ENCODE results near the gene GGA2.
A peak's percentile ranks its signal among the peaks of the same experiment; 100 is the strongest.
"Not testable (repeated sequence)": the region's sequence is repeated elsewhere in the genome, so short reads cannot be mapped to it uniquely, and the experiment has no call there.

GGA2 gene

GRCh38 chr16:23516366-23517137, 6.3 kb upstream of the GGA2 start:
- ATAC-seq (no peak), DNase-seq (peak; percentile 8)
- H3K4me3 Mint-ChIP-seq, result no peak overlapping the region
- H3K27ac Mint-ChIP-seq, result no peak overlapping the region
- H3K27me3 Mint-ChIP-seq, result no peaks in the 10 kb centered on the region
- no peaks in the 10 kb centered on the region for H3K9me3 Mint-ChIP-seq
- H3K36me3 Mint-ChIP-seq (ENCODE audit: low read depth), result peaks cover 27% of the 10 kb centered on the region
- peaks cover 45% of the 10 kb centered on the region for H3K4me1 Mint-ChIP-seq

- no peak overlapping the region for H3K4me3 Mint-ChIP-seq
- peaks cover 25% of the 10 kb centered on the region for H3K36me3 Mint-ChIP-seq (ENCODE audit: low read depth)
- no peak overlapping the region for H3K27ac Mint-ChIP-seq
- H3K27me3 Mint-ChIP-seq, result no peaks in the 10 kb centered on the region
- ATAC-seq, result no peak
- DNase-seq, result no peak
- H3K4me1 Mint-ChIP-seq, result peaks cover 48% of the 10 kb centered on the region
- no peaks in the 10 kb centered on the region for H3K9me3 Mint-ChIP-seq
These were observed 5.6 kb upstream of the GGA2 start for GRCh38 chr16:23515881-23516280.

- H3K36me3 Mint-ChIP-seq (ENCODE audit: low read depth), result peaks cover 20% of the 10 kb centered on the region
- no peaks in the 10 kb centered on the region for H3K27me3 Mint-ChIP-seq
- no peaks in the 10 kb centered on the region for H3K9me3 Mint-ChIP-seq
- peak; percentile 29 for DNase-seq
- H3K4me1 Mint-ChIP-seq, result peaks cover 54% of the 10 kb centered on the region
- H3K4me3 Mint-ChIP-seq, result peak overlapping the region; percentile 22
- peak; percentile 66 for ATAC-seq
- H3K27ac Mint-ChIP-seq, result peak overlapping the region; percentile 68
These were observed 4.3 kb upstream of the GGA2 start for GRCh38 chr16:23514381-23515152.

- H3K27me3 Mint-ChIP-seq, result no peaks in the 10 kb centered on the region
These were observed 1.9 kb upstream of the GGA2 start for GRCh38 chr16:23512168-23512695.

GRCh38 chr16:23511731-23512130, 1.4 kb upstream of the GGA2 start:
- ATAC-seq, result no peak
- H3K9me3 Mint-ChIP-seq, result no peaks in the 10 kb centered on the region
- H3K27ac Mint-ChIP-seq, result peak overlapping the region; percentile 46
- H3K36me3 Mint-ChIP-seq (ENCODE audit: low read depth), result peaks cover 27% of the 10 kb centered on the region
- peaks cover 58% of the 10 kb centered on the region for H3K4me1 Mint-ChIP-seq
- peak overlapping the region; percentile 45 for H3K4me3 Mint-ChIP-seq
- H3K27me3 Mint-ChIP-seq, result no peaks in the 10 kb centered on the region
- no peak for DNase-seq

More at GRCh38 chr16:23512168-23512695, 1.9 kb upstream of the GGA2 start:
- no peaks in the 10 kb centered on the region for H3K9me3 Mint-ChIP-seq
- ATAC-seq, result no peak
- H3K36me3 Mint-ChIP-seq (ENCODE audit: low read depth), result peaks cover 27% of the 10 kb centered on the region
- no peak for DNase-seq
- H3K27ac Mint-ChIP-seq, result no peak overlapping the region
- H3K4me1 Mint-ChIP-seq, result peaks cover 56% of the 10 kb centered on the region
- H3K4me3 Mint-ChIP-seq, result no peak overlapping the region

GRCh38 chr16:23510915-23511270, 599 bp upstream of the GGA2 start:
- ATAC-seq, H3K9me3 Mint-ChIP-seq, H3K27me3 Mint-ChIP-seq, DNase-seq: not testable (repeated sequence)
- peaks cover 32% of the 10 kb centered on the region for H3K36me3 Mint-ChIP-seq (ENCODE audit: low read depth)
- H3K4me1 Mint-ChIP-seq, result peaks cover 58% of the 10 kb centered on the region
- peak overlapping the region; percentile 80 for H3K4me3 Mint-ChIP-seq
- H3K27ac Mint-ChIP-seq, result peak overlapping the region; percentile 86

GRCh38 chr16:23509782-23510163, 521 bp downstream of the GGA2 start:
- DNase-seq (peak; percentile 36), ATAC-seq (peak; percentile 12)
- peak overlapping the region; percentile 90 for H3K4me3 Mint-ChIP-seq
- no peaks in the 10 kb centered on the region for H3K9me3 Mint-ChIP-seq
- H3K27me3 Mint-ChIP-seq, result no peaks in the 10 kb centered on the region
- peak overlapping the region; percentile 66 for H3K27ac Mint-ChIP-seq
- peaks cover 57% of the 10 kb centered on the region for H3K4me1 Mint-ChIP-seq
- peaks cover 29% of the 10 kb centered on the region for H3K36me3 Mint-ChIP-seq (ENCODE audit: low read depth)

- Mint-ChIP-seq H3K9me3 (no peaks in the 10 kb centered on the region), H3K4me1 (peaks cover 57% of the 10 kb centered on the region), H3K27ac (peak overlapping the region; percentile 66), H3K27me3 (no peaks in the 10 kb centered on the region), H3K4me3 (peak overlapping the region; percentile 90), H3K36me3 (ENCODE audit: low read depth) (peaks cover 26% of the 10 kb centered on the region)
- DNase-seq (no peak), ATAC-seq (no peak)
These were observed 896 bp downstream of the GGA2 start for GRCh38 chr16:23509441-23509754.

GRCh38 chr16:23508589-23509440, 1.5 kb downstream of the GGA2 start:
- ATAC-seq (no peak), DNase-seq (no peak)
- Mint-ChIP-seq H3K9me3 (no peaks in the 10 kb centered on the region), H3K4me3 (peak overlapping the region; percentile 90), H3K27ac (peak overlapping the region; percentile 66), H3K36me3 (ENCODE audit: low read depth) (peaks cover 24% of the 10 kb centered on the region), H3K4me1 (peaks cover 59% of the 10 kb centered on the region), H3K27me3 (no peaks in the 10 kb centered on the region)

- peak overlapping the region; percentile 4 for H3K27ac Mint-ChIP-seq
- H3K36me3 Mint-ChIP-seq (ENCODE audit: low read depth), result peaks cover 28% of the 10 kb centered on the region
- DNase-seq, result no peak
- H3K27me3 Mint-ChIP-seq, result no peaks in the 10 kb centered on the region
- H3K9me3 Mint-ChIP-seq, result no peaks in the 10 kb centered on the region
- H3K4me1 Mint-ChIP-seq, result peaks cover 76% of the 10 kb centered on the region
- H3K4me3 Mint-ChIP-seq, result peak overlapping the region; percentile 53
- ATAC-seq, result no peak
These were observed 3.7 kb downstream of the GGA2 start for GRCh38 chr16:23506606-23506994.

- H3K36me3 Mint-ChIP-seq (ENCODE audit: low read depth), result peaks cover 28% of the 10 kb centered on the region
- H3K4me1 Mint-ChIP-seq, result peaks cover 73% of the 10 kb centered on the region
- H3K4me3 Mint-ChIP-seq, result peak overlapping the region; percentile 53
- no peaks in the 10 kb centered on the region for H3K27me3 Mint-ChIP-seq
- no peaks in the 10 kb centered on the region for H3K9me3 Mint-ChIP-seq
- DNase-seq (no peak), ATAC-seq (no peak)
- H3K27ac Mint-ChIP-seq, result peak overlapping the region; percentile 4
These were observed 4.4 kb downstream of the GGA2 start for GRCh38 chr16:23505671-23506605.

GRCh38 chr16:23505180-23505665, 5.1 kb downstream of the GGA2 start:
- ATAC-seq (no peak), DNase-seq (no peak)
- Mint-ChIP-seq H3K9me3 (no peaks in the 10 kb centered on the region), H3K27ac (peak overlapping the region; percentile 88), H3K4me1 (peaks cover 69% of the 10 kb centered on the region), H3K36me3 (ENCODE audit: low read depth) (peaks cover 28% of the 10 kb centered on the region), H3K27me3 (no peaks in the 10 kb centered on the region), H3K4me3 (peak overlapping the region; percentile 59)

- Mint-ChIP-seq H3K36me3 (ENCODE audit: low read depth) (peaks cover 28% of the 10 kb centered on the region), H3K27ac (peak overlapping the region; percentile 88), H3K4me3 (peak overlapping the region; percentile 59), H3K9me3 (no peaks in the 10 kb centered on the region), H3K27me3 (no peaks in the 10 kb centered on the region), H3K4me1 (peaks cover 73% of the 10 kb centered on the region)
- peak; percentile 79 for DNase-seq
- ATAC-seq, result peak; percentile 98
These were observed 5.7 kb downstream of the GGA2 start for GRCh38 chr16:23504453-23505179.
